ENCODE data around the gene GPR4. TPM values are rescaled to one million over a fixed set of nuclear protein-coding genes. Genes with fewer than 3 reads are reported as not detected.

GPR4 gene
- total and polyA plus RNA-seq, 2 experiments from 2014 or later: 0.10 TPM; not detected in 1

DNA sequence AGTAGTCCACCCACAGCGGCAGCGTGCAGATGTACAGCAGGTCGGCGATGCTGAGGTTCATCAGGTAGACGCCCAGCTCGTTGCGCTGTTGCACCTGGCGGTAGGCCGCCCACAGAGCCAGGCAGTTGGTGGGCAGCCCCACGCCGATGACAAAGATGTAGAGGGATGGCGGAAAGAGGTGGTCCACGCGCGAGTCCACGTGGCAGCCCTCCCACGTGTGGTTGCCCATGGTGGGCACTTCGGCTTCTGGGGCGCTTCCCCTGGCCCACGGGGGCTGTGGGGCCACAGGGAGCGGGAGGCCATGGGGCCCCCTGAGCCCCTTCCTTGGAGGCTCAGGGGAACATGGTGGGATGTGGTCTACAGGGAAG lies 10.4 kb downstream of the GPR4 start:
- Histone ChIP-seq H3K4me3 (no peak overlapping the region), H4K20me1 (ENCODE audit: insufficient read depth, poor library complexity, severe bottlenecking) (no peaks in the 10 kb centered on the region), H3K4me2 (no peak overlapping the region), H3K9me3 (ENCODE audit: low read depth) (no peaks in the 10 kb centered on the region), H3K27me3 (peaks cover 17% of the 10 kb centered on the region), H3K36me3 (replicated peaks; ENCODE audit: insufficient read depth, low read depth) (no peaks in the 10 kb centered on the region), H3K79me2 (no peaks in the 10 kb centered on the region), H2AFZ (no peak overlapping the region), H3K4me1 (ENCODE audit: insufficient read depth) (no peaks in the 10 kb centered on the region), H3K9me2 (replicated peaks; ENCODE audit: insufficient read depth) (no peaks in the 10 kb centered on the region), H3K27ac (no peak overlapping the region)
- 98% methylated on average over 21 of the region's 21 CpGs for WGBS (ENCODE audit: low lambda C conversion rate, missing lambda C conversion rate)
- no peak for TF ChIP-seq EZH2phosphoT487 (IDR thresholded peaks at IDR 0.05; ENCODE audit: low read depth, severe bottlenecking, unreplicated experiment)
- TF ChIP-seq, protein P1, sequence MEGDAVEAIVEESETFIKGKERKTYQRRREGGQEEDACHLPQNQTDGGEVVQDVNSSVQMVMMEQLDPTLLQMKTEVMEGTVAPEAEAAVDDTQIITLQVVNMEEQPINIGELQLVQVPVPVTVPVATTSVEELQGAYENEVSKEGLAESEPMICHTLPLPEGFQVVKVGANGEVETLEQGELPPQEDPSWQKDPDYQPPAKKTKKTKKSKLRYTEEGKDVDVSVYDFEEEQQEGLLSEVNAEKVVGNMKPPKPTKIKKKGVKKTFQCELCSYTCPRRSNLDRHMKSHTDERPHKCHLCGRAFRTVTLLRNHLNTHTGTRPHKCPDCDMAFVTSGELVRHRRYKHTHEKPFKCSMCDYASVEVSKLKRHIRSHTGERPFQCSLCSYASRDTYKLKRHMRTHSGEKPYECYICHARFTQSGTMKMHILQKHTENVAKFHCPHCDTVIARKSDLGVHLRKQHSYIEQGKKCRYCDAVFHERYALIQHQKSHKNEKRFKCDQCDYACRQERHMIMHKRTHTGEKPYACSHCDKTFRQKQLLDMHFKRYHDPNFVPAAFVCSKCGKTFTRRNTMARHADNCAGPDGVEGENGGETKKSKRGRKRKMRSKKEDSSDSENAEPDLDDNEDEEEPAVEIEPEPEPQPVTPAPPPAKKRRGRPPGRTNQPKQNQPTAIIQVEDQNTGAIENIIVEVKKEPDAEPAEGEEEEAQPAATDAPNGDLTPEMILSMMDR (IDR thresholded peaks at IDR 0.05; ENCODE audit: poor library complexity): no peak
- no peak for DNase-seq (ENCODE audit: low spot score)

DNA sequence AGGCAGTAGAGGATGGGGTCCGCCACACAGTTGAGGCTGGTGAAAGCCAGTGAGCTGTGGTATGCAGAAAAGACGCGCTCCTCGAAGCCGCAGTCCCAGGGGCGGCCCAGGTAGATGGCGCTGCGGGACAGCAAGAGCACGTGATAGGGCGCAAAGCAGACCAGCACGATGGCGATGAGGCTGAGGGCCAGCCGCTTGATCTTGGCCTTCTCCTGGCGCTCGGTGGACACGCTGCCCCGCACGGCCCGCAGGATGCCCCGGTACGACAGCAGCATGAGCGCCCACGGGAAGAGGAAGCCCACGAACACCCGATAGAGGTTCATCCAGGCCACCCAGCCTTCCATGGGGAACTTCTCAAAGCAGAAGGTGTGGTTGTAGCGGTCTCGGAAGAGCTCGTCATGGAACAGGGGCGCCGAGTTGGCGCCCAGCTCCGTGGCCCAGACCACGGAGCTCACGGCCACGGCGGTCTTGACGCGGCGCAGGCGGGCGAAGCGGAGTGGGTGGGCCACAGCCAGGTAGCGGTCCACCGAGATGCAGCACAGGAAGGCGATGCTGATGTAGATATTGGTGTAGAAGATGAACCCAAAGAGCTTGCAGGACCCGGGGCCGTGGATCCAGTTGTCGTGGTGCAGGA lies 10.9 kb downstream of the GPR4 start:
- no peak overlapping the region for H3K27ac ChIP-seq
- no peaks in the 10 kb centered on the region for H4K20me1 ChIP-seq (ENCODE audit: insufficient read depth, poor library complexity, severe bottlenecking)
- H3K4me3 ChIP-seq: no peak overlapping the region
- TF ChIP-seq, protein P1 (IDR thresholded peaks at IDR 0.05; ENCODE audit: poor library complexity): peak; percentile 44
- no peak for TF ChIP-seq EZH2phosphoT487 (IDR thresholded peaks at IDR 0.05; ENCODE audit: low read depth, severe bottlenecking, unreplicated experiment)
- no peak for TF ChIP-seq EZH2 (IDR thresholded peaks at IDR 0.05; ENCODE audit: borderline replicate concordance)
- DNase-seq (ENCODE audit: low spot score): peak; percentile 63
- H3K36me3 ChIP-seq (replicated peaks; ENCODE audit: insufficient read depth, low read depth): no peaks in the 10 kb centered on the region
- H3K27me3 ChIP-seq: peaks cover 12% of the 10 kb centered on the region
- H3K9me2 ChIP-seq (replicated peaks; ENCODE audit: insufficient read depth): no peaks in the 10 kb centered on the region
- 56% methylated on average over 47 of the region's 48 CpGs for WGBS (ENCODE audit: low lambda C conversion rate, missing lambda C conversion rate)
- no peaks in the 10 kb centered on the region for H3K4me1 ChIP-seq (ENCODE audit: insufficient read depth)
- no peaks in the 10 kb centered on the region for H3K9me3 ChIP-seq (ENCODE audit: low read depth)
- H2AFZ ChIP-seq: no peak overlapping the region
- no peak overlapping the region for H3K4me2 ChIP-seq
- no peaks in the 10 kb centered on the region for H3K79me2 ChIP-seq

DNA sequence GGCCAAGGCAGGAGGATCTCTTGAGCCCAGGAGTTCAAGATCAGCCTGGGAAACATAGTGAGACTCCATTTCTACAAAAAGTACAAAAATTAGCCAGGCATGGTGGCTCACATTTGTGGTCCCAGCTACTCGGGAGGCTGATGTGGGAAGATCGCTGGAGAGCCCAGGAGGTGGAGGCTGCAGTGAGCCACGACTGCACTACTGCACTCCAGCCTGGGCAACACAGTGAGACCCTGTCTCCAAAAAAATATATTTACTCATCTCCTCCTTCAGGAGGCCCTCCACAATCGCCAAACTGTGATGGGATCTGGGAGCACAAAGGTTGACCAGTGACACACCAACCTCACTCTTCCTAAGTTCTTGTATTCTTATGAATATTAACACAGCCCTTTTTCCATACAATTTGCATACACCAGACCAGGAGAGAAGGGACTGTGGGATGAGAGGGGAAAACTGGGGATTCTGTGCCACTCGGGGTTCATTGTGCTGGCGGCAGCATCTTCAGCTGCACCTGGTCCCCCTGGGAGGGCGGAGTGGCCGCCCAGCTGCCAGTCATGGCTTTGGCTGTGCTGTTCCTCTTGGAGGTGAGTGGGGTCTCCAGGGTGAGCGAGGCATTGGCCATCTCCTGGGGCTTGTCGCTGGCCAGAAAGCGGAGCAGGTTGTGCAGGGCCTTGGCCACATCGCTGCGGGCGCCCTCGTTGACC lies 11.6 kb downstream of the GPR4 start:
- peaks cover 6% of the 10 kb centered on the region for H3K27me3 ChIP-seq
- TF ChIP-seq, protein P1 (IDR thresholded peaks at IDR 0.05; ENCODE audit: poor library complexity): no peak
- no peak for TF ChIP-seq EZH2phosphoT487 (IDR thresholded peaks at IDR 0.05; ENCODE audit: low read depth, severe bottlenecking, unreplicated experiment)
- no peak for TF ChIP-seq EZH2 (IDR thresholded peaks at IDR 0.05; ENCODE audit: borderline replicate concordance)
- 65% methylated on average over 15 of the region's 15 CpGs for WGBS (ENCODE audit: low lambda C conversion rate, missing lambda C conversion rate)
- no peak overlapping the region for H3K27ac ChIP-seq
- H3K4me3 ChIP-seq: no peak overlapping the region
- no peaks in the 10 kb centered on the region for H3K36me3 ChIP-seq (replicated peaks; ENCODE audit: insufficient read depth, low read depth)
- no peak overlapping the region for H2AFZ ChIP-seq
- DNase-seq (ENCODE audit: low spot score): no peak
- H3K9me3 ChIP-seq (ENCODE audit: low read depth): no peaks in the 10 kb centered on the region
- no peaks in the 10 kb centered on the region for H3K79me2 ChIP-seq
- no peaks in the 10 kb centered on the region for H4K20me1 ChIP-seq (ENCODE audit: insufficient read depth, poor library complexity, severe bottlenecking)
- no peaks in the 10 kb centered on the region for H3K9me2 ChIP-seq (replicated peaks; ENCODE audit: insufficient read depth)
- no peak overlapping the region for H3K4me2 ChIP-seq
- no peaks in the 10 kb centered on the region for H3K4me1 ChIP-seq (ENCODE audit: insufficient read depth)

Data from hepatocyte (in vitro differentiated cells).